Measurements from ENCODE around the gene TLK2.

GRCh38 chr17:62562656-62563055, 84.0 kb downstream of the TLK2 start:
- TF ChIP-seq CTCF (IDR thresholded peaks at IDR 0.05; ENCODE audit: borderline replicate concordance, extremely low read depth, low read length, poor library complexity, severe bottlenecking) (no peak), EZH2 (IDR thresholded peaks at IDR 0.05; ENCODE audit: borderline replicate concordance, low read depth, low read length, severe bottlenecking) (no peak)
